ENCODE data around the gene ULK4.

DNA sequence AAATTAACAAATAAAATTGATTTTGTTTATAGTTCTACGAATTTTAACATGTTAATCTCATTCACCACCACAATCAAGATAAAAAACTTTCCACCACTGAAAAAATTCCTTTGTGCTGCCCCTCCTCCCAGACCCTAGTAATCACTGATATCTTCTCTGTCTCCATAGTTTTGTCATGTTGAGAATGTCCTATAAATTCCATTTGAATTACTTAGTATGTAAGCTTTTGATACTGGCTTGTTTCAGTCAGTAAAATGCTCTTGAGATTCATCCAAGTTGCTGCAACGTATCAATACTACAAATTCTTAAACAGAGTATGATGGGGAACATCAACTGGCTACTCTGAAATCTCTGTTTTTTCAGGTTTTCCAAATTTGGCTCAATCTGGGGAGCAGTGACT, 633.0 kb downstream of the ULK4 start:
- TF ChIP-seq MXI1 (conservative IDR thresholded peaks at IDR 0.05; ENCODE audit: poor library complexity, severe bottlenecking) (no peak), RAD21 (conservative IDR thresholded peaks at IDR 0.05) (no peak), EP300 (conservative IDR thresholded peaks at IDR 0.05; ENCODE audit: poor library complexity, severe bottlenecking) (no peak), SMC3 (conservative IDR thresholded peaks at IDR 0.05; ENCODE audit: poor library complexity) (no peak), POLR2AphosphoS5 (IDR thresholded peaks at IDR 0.05) (no peak), REST (IDR thresholded peaks at IDR 0.05; ENCODE audit: borderline replicate concordance) (no peak), TAF1 (IDR thresholded peaks at IDR 0.05; ENCODE audit: low read depth) (no peak)
- TF ChIP-seq, protein P1, sequence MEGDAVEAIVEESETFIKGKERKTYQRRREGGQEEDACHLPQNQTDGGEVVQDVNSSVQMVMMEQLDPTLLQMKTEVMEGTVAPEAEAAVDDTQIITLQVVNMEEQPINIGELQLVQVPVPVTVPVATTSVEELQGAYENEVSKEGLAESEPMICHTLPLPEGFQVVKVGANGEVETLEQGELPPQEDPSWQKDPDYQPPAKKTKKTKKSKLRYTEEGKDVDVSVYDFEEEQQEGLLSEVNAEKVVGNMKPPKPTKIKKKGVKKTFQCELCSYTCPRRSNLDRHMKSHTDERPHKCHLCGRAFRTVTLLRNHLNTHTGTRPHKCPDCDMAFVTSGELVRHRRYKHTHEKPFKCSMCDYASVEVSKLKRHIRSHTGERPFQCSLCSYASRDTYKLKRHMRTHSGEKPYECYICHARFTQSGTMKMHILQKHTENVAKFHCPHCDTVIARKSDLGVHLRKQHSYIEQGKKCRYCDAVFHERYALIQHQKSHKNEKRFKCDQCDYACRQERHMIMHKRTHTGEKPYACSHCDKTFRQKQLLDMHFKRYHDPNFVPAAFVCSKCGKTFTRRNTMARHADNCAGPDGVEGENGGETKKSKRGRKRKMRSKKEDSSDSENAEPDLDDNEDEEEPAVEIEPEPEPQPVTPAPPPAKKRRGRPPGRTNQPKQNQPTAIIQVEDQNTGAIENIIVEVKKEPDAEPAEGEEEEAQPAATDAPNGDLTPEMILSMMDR (IDR thresholded peaks at IDR 0.05; ENCODE audit: poor library complexity, severe bottlenecking): no peak

All from neural cell (in vitro differentiated cells).